Measurements from ENCODE around the gene DVL2.

- TF ChIP-seq CTCF (IDR thresholded peaks at IDR 0.05) = peak in 3 of 12 donors; percentile 11 to 26 (median 14)
- TF ChIP-seq POLR2A (IDR thresholded peaks at IDR 0.05) = no peak
Observed at GRCh38 chr17:7186241-7186640, 48.1 kb downstream of the DVL2 start.

All from heart left ventricle (tissue), 13 donors.